Tibial nerve (tissue), 4 donors: ENCODE results near the gene MRPS27. TPM values are rescaled to one million over a fixed set of nuclear protein-coding genes. Genes with fewer than 3 reads are reported as not detected.

Experiments used
- DNase-seq, 2 donors: peaks; one replicate each; pipeline ENCODE4 v3.0.0-alpha.2; 2019; ENCODE audit warnings: low spot score in 2 of 2
- H3K27ac ChIP-seq, 4 donors: fragments of 200-600 bp; sonication (generic) in 3 of 4; one replicate each; pipeline ENCODE4 v1.5.1; 2017 to 2019; ENCODE audit warnings: mild to moderate bottlenecking in 1 of 4
- H3K27me3 ChIP-seq, 2 donors: fragments of 200-600 bp; sonication (generic) in 1 of 2; one replicate each; pipeline versions ENCODE4 v1.5.1 to v1.6.0; 2017 to 2019
- H3K36me3 ChIP-seq, 3 donors: fragments of 200-600 bp; sonication (generic); one replicate each; pipeline ENCODE4 v1.5.1; 2018 to 2019
- H3K4me1 ChIP-seq, 4 donors: fragments of 200-600 bp; sonication (generic) in 3 of 4; one replicate each; pipeline ENCODE4 v1.5.1; 2017 to 2019
- H3K4me3 ChIP-seq, 4 donors: fragments of 200-600 bp; sonication (generic) in 3 of 4; one replicate each; pipeline ENCODE4 v1.5.1; 2017 to 2019; ENCODE audit warnings: mild to moderate bottlenecking in 1 of 4, moderate library complexity in 1 of 4
- H3K9me3 ChIP-seq, 4 donors: fragments of 200-600 bp; sonication (generic) in 3 of 4; one replicate each; pipeline ENCODE4 v1.5.1; 2017 to 2019
- EP300 ChIP-seq, 2 donors: sonication (generic); formaldehyde crosslinking; IDR thresholded peaks; one replicate each; pipeline ENCODE4 v1.6.1; 2017; ENCODE audit warnings: antibody characterized with exemption in 2 of 2, mild to moderate bottlenecking in 1 of 2
- POLR2A ChIP-seq, 2 donors: fragments of 450-650 bp; IDR thresholded peaks; one replicate each; pipeline ENCODE4 v1.6.1; 2017; ENCODE audit warnings: antibody characterized with exemption in 2 of 2, mild to moderate bottlenecking in 2 of 2, moderate library complexity in 2 of 2
- WGBS, 2 donors: methylation state at CpG; one replicate each; pipeline ENCODE4 v1.1.5; 2018; 5-methylcytosine and 5-hydroxymethylcytosine counted together
- total RNA-seq, 4 donors: library from RNA; depleted of rRNA; stranded (reverse); fragments of >200 nt; gene quantifications; one replicate each; pipeline ENCODE4 v1.1.0, GENCODE V29; 2016
- TF ChIP-seq, protein P1 (sequence below), 5 experiments: fragments of 200-600 bp in 3 of 5; fragments of 450-650 bp in 2 of 5; sonication (generic) in 3 of 5; IDR thresholded peaks; one replicate each; pipeline ENCODE4 v1.5.1; 2016 to 2019; ENCODE audit warnings: antibody characterized with exemption in 5 of 5, mild to moderate bottlenecking in 3 of 5, moderate library complexity in 2 of 5

Gene MRPS27
- total RNA-seq, 4 donors from 2014 or later, result 44.4 to 59.0 (median 47.4) TPM

DNA sequence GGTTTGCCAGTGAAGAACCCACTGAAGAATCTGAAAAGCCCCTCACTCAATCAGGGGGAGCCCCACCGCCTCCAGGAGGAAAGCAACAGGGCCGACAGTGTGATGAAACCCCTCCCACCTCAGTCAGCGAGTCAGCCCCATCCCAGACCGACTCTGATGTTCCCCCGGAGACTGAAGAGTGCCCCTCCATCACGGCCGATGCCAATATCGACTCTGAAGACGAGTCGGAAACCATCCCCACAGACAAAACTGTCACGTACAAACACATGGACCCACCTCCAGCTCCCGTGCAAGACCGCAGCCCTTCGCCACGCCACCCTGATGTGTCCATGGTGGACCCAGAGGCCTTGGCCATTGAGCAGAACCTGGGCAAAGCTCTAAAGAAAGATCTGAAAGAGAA lies 120.4 kb downstream of the MRPS27 start:
- Histone ChIP-seq H3K4me3 (no peak overlapping the region), H3K9me3 (peaks cover 0 to 4% (median 0%) of the 10 kb centered on the region in 4 donors), H3K4me1 (peaks cover 0 to 7% (median 0%) of the 10 kb centered on the region in 4 donors), H3K27me3 (no peaks in the 10 kb centered on the region), H3K27ac (no peak overlapping the region), H3K36me3 (peaks cover 0 to 91% (median 0%) of the 10 kb centered on the region in 3 donors)
- WGBS, 2 donors, result 97 to 98% methylated on average over 14 to 15 of the region's 15 CpGs
- TF ChIP-seq, protein P1, sequence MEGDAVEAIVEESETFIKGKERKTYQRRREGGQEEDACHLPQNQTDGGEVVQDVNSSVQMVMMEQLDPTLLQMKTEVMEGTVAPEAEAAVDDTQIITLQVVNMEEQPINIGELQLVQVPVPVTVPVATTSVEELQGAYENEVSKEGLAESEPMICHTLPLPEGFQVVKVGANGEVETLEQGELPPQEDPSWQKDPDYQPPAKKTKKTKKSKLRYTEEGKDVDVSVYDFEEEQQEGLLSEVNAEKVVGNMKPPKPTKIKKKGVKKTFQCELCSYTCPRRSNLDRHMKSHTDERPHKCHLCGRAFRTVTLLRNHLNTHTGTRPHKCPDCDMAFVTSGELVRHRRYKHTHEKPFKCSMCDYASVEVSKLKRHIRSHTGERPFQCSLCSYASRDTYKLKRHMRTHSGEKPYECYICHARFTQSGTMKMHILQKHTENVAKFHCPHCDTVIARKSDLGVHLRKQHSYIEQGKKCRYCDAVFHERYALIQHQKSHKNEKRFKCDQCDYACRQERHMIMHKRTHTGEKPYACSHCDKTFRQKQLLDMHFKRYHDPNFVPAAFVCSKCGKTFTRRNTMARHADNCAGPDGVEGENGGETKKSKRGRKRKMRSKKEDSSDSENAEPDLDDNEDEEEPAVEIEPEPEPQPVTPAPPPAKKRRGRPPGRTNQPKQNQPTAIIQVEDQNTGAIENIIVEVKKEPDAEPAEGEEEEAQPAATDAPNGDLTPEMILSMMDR (IDR thresholded peaks at IDR 0.05), result no peak
- TF ChIP-seq POLR2A (IDR thresholded peaks at IDR 0.05) (no peak), EP300 (IDR thresholded peaks at IDR 0.05) (no peak)
- no peak for DNase-seq

DNA sequence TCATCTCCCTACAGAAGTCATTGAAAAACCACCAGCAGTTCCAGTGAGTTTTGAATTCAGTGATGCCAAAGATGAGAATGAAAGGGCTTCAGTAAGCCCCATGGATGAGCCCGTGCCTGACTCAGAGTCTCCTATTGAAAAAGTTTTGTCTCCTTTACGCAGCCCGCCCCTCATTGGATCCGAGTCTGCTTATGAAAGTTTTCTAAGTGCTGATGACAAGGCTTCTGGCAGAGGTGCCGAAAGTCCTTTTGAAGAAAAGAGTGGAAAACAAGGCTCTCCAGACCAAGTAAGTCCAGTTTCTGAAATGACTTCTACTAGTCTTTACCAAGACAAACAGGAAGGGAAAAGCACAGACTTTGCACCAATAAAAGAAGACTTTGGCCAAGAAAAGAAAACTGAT lies 122.6 kb downstream of the MRPS27 start:
- DNase-seq, result no peak
- H3K4me3 ChIP-seq, result no peak overlapping the region
- TF ChIP-seq EP300 (IDR thresholded peaks at IDR 0.05), result no peak
- TF ChIP-seq, protein P1 (IDR thresholded peaks at IDR 0.05), result no peak
- no peak for TF ChIP-seq POLR2A (IDR thresholded peaks at IDR 0.05)
- WGBS, 2 donors, result 96% methylated on average over 5 of the region's 5 CpGs
- H3K4me1 ChIP-seq, result peaks cover 0 to 10% (median under 1%) of the 10 kb centered on the region in 4 donors
- no peak overlapping the region for H3K27ac ChIP-seq
- no peaks in the 10 kb centered on the region for H3K27me3 ChIP-seq
- peaks cover 0 to 4% (median 0%) of the 10 kb centered on the region in 4 donors for H3K9me3 ChIP-seq
- H3K36me3 ChIP-seq, result peaks cover 0 to 91% (median 0%) of the 10 kb centered on the region in 3 donors

DNA sequence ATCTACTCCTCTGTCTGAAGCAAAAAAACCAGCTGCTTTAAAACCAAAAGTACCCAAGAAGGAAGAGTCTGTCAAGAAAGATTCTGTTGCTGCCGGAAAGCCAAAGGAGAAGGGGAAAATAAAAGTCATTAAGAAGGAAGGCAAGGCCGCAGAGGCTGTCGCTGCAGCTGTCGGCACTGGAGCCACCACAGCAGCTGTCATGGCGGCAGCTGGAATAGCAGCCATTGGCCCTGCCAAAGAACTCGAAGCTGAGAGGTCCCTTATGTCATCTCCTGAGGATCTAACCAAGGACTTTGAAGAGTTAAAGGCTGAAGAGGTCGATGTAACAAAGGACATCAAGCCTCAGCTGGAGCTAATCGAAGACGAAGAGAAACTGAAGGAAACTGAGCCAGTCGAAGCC lies 124.5 kb downstream of the MRPS27 start:
- H3K27ac ChIP-seq, result peak overlapping the region in 1 of 4 donors; percentile 50
- no peaks in the 10 kb centered on the region for H3K27me3 ChIP-seq
- H3K9me3 ChIP-seq, result peaks cover 0 to 4% (median 0%) of the 10 kb centered on the region in 4 donors
- 95 to 97% methylated on average over 10 of the region's 10 CpGs for WGBS, 2 donors
- TF ChIP-seq EP300 (IDR thresholded peaks at IDR 0.05) (no peak), POLR2A (IDR thresholded peaks at IDR 0.05) (no peak)
- TF ChIP-seq, protein P1 (IDR thresholded peaks at IDR 0.05), result no peak
- peaks cover 0 to 100% (median 0%) of the 10 kb centered on the region in 3 donors for H3K36me3 ChIP-seq
- no peak for DNase-seq
- no peak overlapping the region for H3K4me3 ChIP-seq
- H3K4me1 ChIP-seq, result peaks cover 0 to 19% (median 8%) of the 10 kb centered on the region in 4 donors

DNA sequence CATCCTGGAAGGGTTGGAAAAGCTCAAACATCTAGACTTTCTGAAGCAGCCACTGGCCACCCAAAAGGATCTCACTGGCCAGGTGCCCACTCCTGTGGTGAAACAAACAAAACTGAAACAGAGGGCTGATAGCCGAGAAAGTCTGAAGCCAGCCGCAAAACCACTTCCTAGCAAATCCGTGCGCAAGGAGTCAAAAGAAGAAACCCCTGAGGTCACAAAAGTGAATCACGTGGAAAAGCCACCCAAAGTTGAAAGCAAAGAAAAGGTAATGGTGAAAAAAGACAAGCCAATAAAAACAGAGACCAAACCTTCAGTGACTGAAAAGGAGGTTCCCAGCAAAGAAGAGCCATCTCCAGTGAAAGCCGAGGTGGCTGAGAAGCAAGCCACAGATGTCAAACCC lies 125.2 kb downstream of the MRPS27 start:
- H3K27me3 ChIP-seq, result no peaks in the 10 kb centered on the region
- H3K36me3 ChIP-seq, result peaks cover 0 to 100% (median 0%) of the 10 kb centered on the region in 3 donors
- no peak overlapping the region for H3K4me3 ChIP-seq
- no peak overlapping the region for H3K27ac ChIP-seq
- 94 to 100% methylated on average over 6 of the region's 6 CpGs for WGBS, 2 donors
- peaks cover 0 to 19% (median 8%) of the 10 kb centered on the region in 4 donors for H3K4me1 ChIP-seq
- H3K9me3 ChIP-seq, result peaks cover 0 to 4% (median 0%) of the 10 kb centered on the region in 4 donors
- DNase-seq, result no peak
- TF ChIP-seq EP300 (IDR thresholded peaks at IDR 0.05) (no peak), POLR2A (IDR thresholded peaks at IDR 0.05) (no peak)
- TF ChIP-seq, protein P1 (IDR thresholded peaks at IDR 0.05), result no peak

DNA sequence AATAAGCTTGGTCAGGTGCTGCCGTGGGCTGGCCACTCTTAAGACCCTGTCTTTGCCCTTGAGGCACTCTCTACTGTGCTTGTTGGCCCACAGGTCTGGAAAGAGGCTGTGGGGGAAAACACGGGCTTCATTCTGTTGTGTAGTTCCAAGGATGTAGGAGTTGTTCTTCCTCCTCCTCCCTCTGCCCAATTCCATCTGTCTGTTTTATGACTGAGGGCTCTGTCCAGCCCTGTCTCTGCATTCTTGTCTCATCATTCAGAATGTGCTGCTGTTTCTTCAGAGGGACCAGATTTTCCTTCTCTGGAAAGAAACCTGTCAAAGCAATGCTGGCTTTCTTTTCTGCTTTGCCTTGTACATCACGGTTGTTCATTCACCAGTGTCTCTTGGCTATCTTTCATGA lies 128.6 kb downstream of the MRPS27 start:
- no peaks in the 10 kb centered on the region for H3K27me3 ChIP-seq
- TF ChIP-seq POLR2A (IDR thresholded peaks at IDR 0.05), result no peak
- TF ChIP-seq, protein P1 (IDR thresholded peaks at IDR 0.05), result no peak
- no peak for TF ChIP-seq EP300 (IDR thresholded peaks at IDR 0.05)
- no peak overlapping the region for H3K4me3 ChIP-seq
- no peaks in the 10 kb centered on the region for H3K9me3 ChIP-seq
- peaks cover 0 to 100% (median 0%) of the 10 kb centered on the region in 3 donors for H3K36me3 ChIP-seq
- peaks cover 0 to 47% (median 8%) of the 10 kb centered on the region in 4 donors for H3K4me1 ChIP-seq
- H3K27ac ChIP-seq, result peak overlapping the region in 2 of 4 donors; percentile 21 to 53
- no peak for DNase-seq
- WGBS, 2 donors, result 36 to 44% methylated on average over 3 of the region's 3 CpGs
